Measurements from ENCODE around the gene FANCC. TPM values are rescaled to one million over a fixed set of nuclear protein-coding genes. Genes with fewer than 3 reads are reported as not detected.

Gene FANCC
- total and polyA plus RNA-seq, 2 of the 13 experiments (the other 11 are each of a cell fraction or from before 2014, with no cell fraction given): 7.4 to 8.6 TPM

GRCh38 chr9:95313010-95313498 is 4.5 kb downstream of the FANCC start (continued):
- no peak for TF ChIP-seq MEIS2 (CRISPR knock-in tag; IDR thresholded peaks at IDR 0.05)
- no peak for TF ChIP-seq ZSCAN12 (CRISPR knock-in tag; IDR thresholded peaks at IDR 0.05)
- TF ChIP-seq PRMT3 (CRISPR knock-in tag; IDR thresholded peaks at IDR 0.05; ENCODE audit: borderline replicate concordance, low read depth): no peak
- no peak for TF ChIP-seq ZNF205 (CRISPR knock-in tag; IDR thresholded peaks at IDR 0.05)
- no peak for TF ChIP-seq ESRRA (CRISPR knock-in tag; IDR thresholded peaks at IDR 0.05; ENCODE audit: low read depth)
- no peak for TF ChIP-seq RORA (CRISPR knock-in tag; IDR thresholded peaks at IDR 0.05)
- TF ChIP-seq ZNF619 (CRISPR knock-in tag; IDR thresholded peaks at IDR 0.05): no peak
- TF ChIP-seq ZBTB38 (CRISPR knock-in tag; IDR thresholded peaks at IDR 0.05): 0 out of 2 replicates have a peak, but pooled peaks have one; percentile 63
- no peak for TF ChIP-seq ZNF562 (CRISPR knock-in tag; IDR thresholded peaks at IDR 0.05; ENCODE audit: borderline replicate concordance)
- TF ChIP-seq ARHGAP35 (CRISPR knock-in tag; IDR thresholded peaks at IDR 0.05; ENCODE audit: borderline replicate concordance): no peak
- peak in 1 of 2 experiments; percentile 54; a peak in 1 of 4 replicates for TF ChIP-seq POLR2A (IDR thresholded peaks at IDR 0.05; ENCODE audit: insufficient read depth in 1 of 2, low read depth in 2 of 2, low read length in 2 of 2)
- TF ChIP-seq SP140L (CRISPR knock-in tag; IDR thresholded peaks at IDR 0.05; ENCODE audit: borderline replicate concordance): no peak
- no peak for TF ChIP-seq HDAC1 (CRISPR knock-in tag; IDR thresholded peaks at IDR 0.05)
- no peak for TF ChIP-seq KLF12 (CRISPR knock-in tag; IDR thresholded peaks at IDR 0.05; ENCODE audit: borderline replicate concordance)
- TF ChIP-seq HNRNPUL1 (IDR thresholded peaks at IDR 0.05; ENCODE audit: low read depth, low read length): no peak
- TF ChIP-seq NFATC3 (CRISPR knock-in tag; IDR thresholded peaks at IDR 0.05): no peak
- TF ChIP-seq AGO2 (optimal IDR thresholded peaks at IDR 0.05; ENCODE audit: low read depth, low read length): no peak
- no peak for TF ChIP-seq KLF6 (CRISPR knock-in tag; IDR thresholded peaks at IDR 0.05)
- TF ChIP-seq ZNF614 (CRISPR knock-in tag; IDR thresholded peaks at IDR 0.05; ENCODE audit: borderline replicate concordance): no peak
- no peak for TF ChIP-seq THAP7 (CRISPR knock-in tag; IDR thresholded peaks at IDR 0.05)
- no peak for TF ChIP-seq ZNF703 (CRISPR knock-in tag; IDR thresholded peaks at IDR 0.05; ENCODE audit: borderline replicate concordance)
- no peak for TF ChIP-seq NFKB2 (CRISPR knock-in tag; IDR thresholded peaks at IDR 0.05; ENCODE audit: borderline replicate concordance)
- no peak for TF ChIP-seq ZNF678 (CRISPR knock-in tag; IDR thresholded peaks at IDR 0.05)
- no peak for TF ChIP-seq ZC3H13 (CRISPR knock-in tag; IDR thresholded peaks at IDR 0.05)
- TF ChIP-seq ZNF546 (CRISPR knock-in tag; conservative IDR thresholded peaks at IDR 0.05): no peak
- TF ChIP-seq ZHX2 (IDR thresholded peaks at IDR 0.05; ENCODE audit: low read depth): no peak
- no peak for TF ChIP-seq ZHX2 (CRISPR knock-in tag; IDR thresholded peaks at IDR 0.05; ENCODE audit: borderline replicate concordance)
- TF ChIP-seq ZMYM4 (CRISPR knock-in tag; IDR thresholded peaks at IDR 0.05): 0 out of 2 replicates have a peak, but pooled peaks have one; percentile 41
